Caco-2 (cell line): ENCODE measurements around the gene CHPF2. TPM values are rescaled to one million over a fixed set of nuclear protein-coding genes. Genes with fewer than 3 reads are reported as not detected.

Source experiments
- BruUV-seq: library from RNA; stranded (reverse); fragments of 400-500 nt; replicated peaks from 2 replicates; lab custom pipeline; 2021; lab: Mats Ljungman, UMichigan
- CTCF ChIA-PET: fragments of 300-600 bp; sonication (Branson Sonifier 250); formaldehyde crosslinking; loops from one replicate; lab custom pipeline; 2022; ENCODE audit warnings: antibody characterized with exemption; lab: Charles Lee
- POLR2A ChIA-PET: fragments of 300-600 bp; sonication (Branson Sonifier 250); formaldehyde crosslinking; loops from one replicate; lab custom pipeline; 2022; ENCODE audit warnings: antibody characterized with exemption; lab: Charles Lee
- DNase-seq, 2 experiments: peaks; one replicate each; pipeline versions ENCODE4 v3.0.0 to v3.0.0-alpha.2; 2020 to 2022
- H3K27me3 ChIP-seq: replicated peaks from 2 replicates; pipeline ENCODE4 v1.6.0; 2011; ENCODE audit warnings: low read length; ENCODE audit not compliant: control insufficient read depth, insufficient read depth
- H3K36me3 ChIP-seq: 2 replicates; pipeline ENCODE4 v1.5.1; 2011; ENCODE audit warnings: low read length; ENCODE audit not compliant: control insufficient read depth, insufficient read depth
- H3K4me1 ChIP-seq: fragments of 250-450 bp; sonication (Bioruptor Pico); 2 replicates; pipeline ENCODE4 v1.5.1; 2020; ENCODE audit warnings: mild to moderate bottlenecking
- H3K4me3 ChIP-seq: 2 replicates; pipeline ENCODE4 v1.5.1; 2011; ENCODE audit warnings: low read depth, mild to moderate bottlenecking, control low read depth, low read length
- H3K9me3 ChIP-seq: fragments of 250-450 bp; sonication (Bioruptor Pico); 2 replicates; pipeline ENCODE4 v1.5.1; 2020; ENCODE audit warnings: mild to moderate bottlenecking, moderate library complexity
- H3K27ac Mint-ChIP-seq: one replicate; pipeline ENCODE4 v1.8.0; 2022; ENCODE audit warnings: mixed read lengths; ENCODE audit not compliant: unreplicated experiment
- H3K27me3 Mint-ChIP-seq: one replicate; pipeline ENCODE4 v1.8.0; 2022; ENCODE audit warnings: mixed read lengths; ENCODE audit not compliant: insufficient read depth, unreplicated experiment
- H3K36me3 Mint-ChIP-seq: one replicate; pipeline ENCODE4 v1.8.0; 2022; ENCODE audit warnings: mild to moderate bottlenecking, mixed read lengths; ENCODE audit not compliant: insufficient read depth, unreplicated experiment
- H3K4me1 Mint-ChIP-seq: one replicate; pipeline ENCODE4 v1.8.0; 2022; ENCODE audit warnings: low read depth, mixed read lengths; ENCODE audit not compliant: unreplicated experiment
- H3K4me3 Mint-ChIP-seq: one replicate; pipeline ENCODE4 v1.8.0; 2022; ENCODE audit warnings: mild to moderate bottlenecking, moderate library complexity, mixed read lengths; ENCODE audit not compliant: unreplicated experiment
- H3K9me3 Mint-ChIP-seq: one replicate; pipeline ENCODE4 v1.8.0; 2022; ENCODE audit warnings: mixed read lengths; ENCODE audit not compliant: unreplicated experiment
- intact Hi-C: fragments of 100-400 bp; cut with micrococcal nuclease; formaldehyde crosslinking; loops from one replicate; pipeline ENCODE4 v1.10.0; 2022; ENCODE audit not compliant: unreplicated experiment
- total RNA-seq: library from RNA; stranded (reverse); gene quantifications from 2 replicates; pipeline ENCODE4 v1.2.3, GENCODE V29; 2022
- TF ChIP-seq, protein P1 (sequence below), 2 experiments: fragments of 200-600 bp in 1 of 2; IDR thresholded peaks; 1 replicate in 1 of 2; 2 replicates in 1 of 2; pipeline versions ENCODE4 v1.5.1 to v1.8.0; 2011 to 2022; ENCODE audit warnings: antibody characterized with exemption in 1 of 2, control low read depth in 1 of 2, inconsistent platforms in 1 of 2, low read depth in 1 of 2, low read length in 1 of 2, mild to moderate bottlenecking in 1 of 2, moderate library complexity in 1 of 2; ENCODE audit not compliant: insufficient read depth in 1 of 2, severe bottlenecking in 1 of 2, unreplicated experiment in 1 of 2

The CHPF2 gene
- total RNA-seq, 1 experiment from 2014 or later, result 34.0 TPM

DNA sequence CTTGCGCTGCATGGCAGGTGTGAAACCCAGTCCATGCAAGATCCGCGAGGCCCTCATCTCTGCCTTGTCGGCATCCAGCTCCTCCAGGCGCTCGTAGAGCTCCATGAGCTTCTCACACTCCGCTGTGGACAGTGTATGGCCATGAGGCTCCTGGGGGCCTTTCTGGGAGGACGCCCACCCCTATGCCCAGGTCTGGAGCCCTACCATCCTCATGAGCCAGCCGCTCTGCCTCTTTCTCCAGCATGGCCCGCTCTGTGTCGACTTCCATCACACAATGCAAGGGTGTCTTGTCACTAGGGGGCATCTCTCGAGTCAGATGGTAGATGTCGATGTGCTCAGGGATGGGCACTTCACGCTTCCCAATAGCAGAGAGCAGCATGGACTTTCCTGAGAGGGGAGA is 8.6 kb upstream of the CHPF2 start:
- H3K27me3 ChIP-seq, result no peaks in the 10 kb centered on the region
- TF ChIP-seq, protein P1, sequence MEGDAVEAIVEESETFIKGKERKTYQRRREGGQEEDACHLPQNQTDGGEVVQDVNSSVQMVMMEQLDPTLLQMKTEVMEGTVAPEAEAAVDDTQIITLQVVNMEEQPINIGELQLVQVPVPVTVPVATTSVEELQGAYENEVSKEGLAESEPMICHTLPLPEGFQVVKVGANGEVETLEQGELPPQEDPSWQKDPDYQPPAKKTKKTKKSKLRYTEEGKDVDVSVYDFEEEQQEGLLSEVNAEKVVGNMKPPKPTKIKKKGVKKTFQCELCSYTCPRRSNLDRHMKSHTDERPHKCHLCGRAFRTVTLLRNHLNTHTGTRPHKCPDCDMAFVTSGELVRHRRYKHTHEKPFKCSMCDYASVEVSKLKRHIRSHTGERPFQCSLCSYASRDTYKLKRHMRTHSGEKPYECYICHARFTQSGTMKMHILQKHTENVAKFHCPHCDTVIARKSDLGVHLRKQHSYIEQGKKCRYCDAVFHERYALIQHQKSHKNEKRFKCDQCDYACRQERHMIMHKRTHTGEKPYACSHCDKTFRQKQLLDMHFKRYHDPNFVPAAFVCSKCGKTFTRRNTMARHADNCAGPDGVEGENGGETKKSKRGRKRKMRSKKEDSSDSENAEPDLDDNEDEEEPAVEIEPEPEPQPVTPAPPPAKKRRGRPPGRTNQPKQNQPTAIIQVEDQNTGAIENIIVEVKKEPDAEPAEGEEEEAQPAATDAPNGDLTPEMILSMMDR (IDR thresholded peaks at IDR 0.05; ENCODE audit: insufficient read depth in 1 of 2, low read depth in 1 of 2, low read length in 1 of 2, severe bottlenecking in 1 of 2, unreplicated experiment in 1 of 2), result no peak
- peaks cover 15% of the 10 kb centered on the region for H3K4me1 ChIP-seq
- Mint-ChIP-seq H3K27ac (no peak overlapping the region), H3K9me3 (no peaks in the 10 kb centered on the region), H3K4me3 (no peak overlapping the region), H3K27me3 (no peaks in the 10 kb centered on the region), H3K36me3 (peaks cover 64% of the 10 kb centered on the region), H3K4me1 (peaks cover 13% of the 10 kb centered on the region)
- CTCF ChIA-PET, result no interaction called here
- intact Hi-C loops, result no loop called here
- H3K36me3 ChIP-seq, result peaks cover 3% of the 10 kb centered on the region
- no TSS peak for BruUV-seq
- POLR2A ChIA-PET, result no interaction called here
- no peak overlapping the region for H3K4me3 ChIP-seq
- H3K9me3 ChIP-seq, result no peaks in the 10 kb centered on the region
- DNase-seq, result no peak

DNA sequence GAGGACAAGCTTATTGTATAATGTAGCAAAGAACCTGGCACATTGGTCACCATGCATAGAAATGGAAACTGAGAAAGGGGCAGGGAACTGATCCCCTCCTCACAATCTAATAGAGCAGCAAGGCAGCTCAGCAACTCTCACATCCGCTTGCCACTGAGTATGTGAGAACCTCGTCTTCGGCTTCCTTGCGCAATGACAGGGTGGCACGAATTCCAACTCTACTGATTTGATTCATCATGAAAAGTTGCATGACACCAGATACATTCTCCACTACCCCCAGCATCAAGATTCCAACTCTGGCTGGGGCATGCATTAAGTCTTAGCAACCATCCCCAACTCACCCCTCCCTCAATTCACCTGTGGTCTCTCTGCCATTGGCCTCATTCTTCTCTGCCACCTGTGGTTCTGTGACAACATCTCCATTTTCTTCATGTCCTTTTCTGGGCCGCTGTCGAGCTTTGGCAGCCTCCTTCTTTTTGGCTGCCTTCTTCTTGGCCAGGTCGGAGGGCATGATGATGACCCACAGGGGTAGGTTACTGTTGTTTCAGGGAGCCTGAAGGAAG is 6.3 kb upstream of the CHPF2 start:
- Mint-ChIP-seq H3K4me1 (peaks cover 13% of the 10 kb centered on the region), H3K27ac (no peak overlapping the region), H3K27me3 (no peaks in the 10 kb centered on the region), H3K9me3 (no peaks in the 10 kb centered on the region), H3K36me3 (peaks cover 44% of the 10 kb centered on the region), H3K4me3 (peak overlapping the region; percentile 88)
- CTCF ChIA-PET, result interaction anchor here (3.0 kb wide), 1 partner anchor 18 kb away, joined by 22 read pairs; no protein-coding TSS in a partner anchor
- intact Hi-C loops, result no loop called here
- BruUV-seq, result TSS peak; percentile 25
- peak overlapping the region; percentile 81 for H3K4me3 ChIP-seq
- no peaks in the 10 kb centered on the region for H3K9me3 ChIP-seq
- H3K4me1 ChIP-seq, result peaks cover 15% of the 10 kb centered on the region
- POLR2A ChIA-PET, result interaction anchor here (0.6 kb wide), 1 partner anchor 198 kb away, joined by 4 read pairs; the partner anchor contains the start of gene ABCB8
- no peaks in the 10 kb centered on the region for H3K27me3 ChIP-seq
- no peak for DNase-seq
- TF ChIP-seq, protein P1 (IDR thresholded peaks at IDR 0.05; ENCODE audit: insufficient read depth in 1 of 2, low read depth in 1 of 2, low read length in 1 of 2, severe bottlenecking in 1 of 2, unreplicated experiment in 1 of 2), result no peak
- peaks cover 3% of the 10 kb centered on the region for H3K36me3 ChIP-seq

DNA sequence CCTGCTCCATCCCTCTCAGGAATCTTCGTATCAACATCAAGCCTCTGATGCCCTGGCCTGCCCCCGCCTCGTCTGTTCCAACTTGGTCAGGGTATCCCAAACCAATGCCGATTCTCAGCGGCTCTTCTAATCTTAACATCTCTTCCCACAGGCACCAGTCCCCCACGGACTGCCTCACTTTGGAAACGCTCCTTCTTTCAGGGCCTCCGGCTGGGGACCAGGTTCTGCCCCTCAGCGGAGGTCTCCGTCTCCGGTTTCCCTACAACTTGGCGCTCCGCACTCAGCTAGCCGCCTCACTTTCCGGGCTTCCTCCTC is 5.8 kb upstream of the CHPF2 start:
- intact Hi-C loops, result no loop called here
- peaks cover 15% of the 10 kb centered on the region for H3K4me1 ChIP-seq
- peak overlapping the region; percentile 82 for H3K27ac Mint-ChIP-seq
- DNase-seq, result no peak
- H3K27me3 Mint-ChIP-seq, result no peaks in the 10 kb centered on the region
- peaks cover 44% of the 10 kb centered on the region for H3K36me3 Mint-ChIP-seq
- no peaks in the 10 kb centered on the region for H3K9me3 ChIP-seq
- peaks cover 15% of the 10 kb centered on the region for H3K4me1 Mint-ChIP-seq
- CTCF ChIA-PET, result interaction anchor here (1.0 to 3.0 kb wide), 4 partner anchors 15 to 115 kb away, joined by 5 to 22 read pairs (median 6); no protein-coding TSS in a partner anchor
- H3K36me3 ChIP-seq, result peaks cover 3% of the 10 kb centered on the region
- TF ChIP-seq, protein P1 (IDR thresholded peaks at IDR 0.05; ENCODE audit: insufficient read depth in 1 of 2, low read depth in 1 of 2, low read length in 1 of 2, severe bottlenecking in 1 of 2, unreplicated experiment in 1 of 2), result no peak
- H3K9me3 Mint-ChIP-seq, result no peaks in the 10 kb centered on the region
- POLR2A ChIA-PET, result interaction anchor here (0.9 to 1.5 kb wide), 3 partner anchors 14 to 164 kb away, joined by 3 to 6 read pairs (median 3); partner anchors contain the start of gene NUB1
- no TSS peak for BruUV-seq
- H3K4me3 Mint-ChIP-seq, result peak overlapping the region; percentile 88
- peak overlapping the region; percentile 81 for H3K4me3 ChIP-seq
- no peaks in the 10 kb centered on the region for H3K27me3 ChIP-seq
